Natural killer cell (primary cell): ENCODE results near the gene CACNA1C. TPM values are rescaled to one million over a fixed set of nuclear protein-coding genes. Genes with fewer than 3 reads are reported as not detected.

Source experiments
- ATAC-seq, 3 donors: fragments of 150-1000 bp in 2 of 3; fragments of 200-7000 bp in 1 of 3; cut with Tn5 transposase; 1 replicate in 1 of 3; 2 replicates in 2 of 3; pipeline ENCODE4 v1.10.0; 2021; ENCODE audit warnings: mild to moderate bottlenecking in 2 of 3, moderate library complexity in 2 of 3
- DNase-seq, 2 donors: peaks; one replicate each; pipeline versions ENCODE4 v3.0.0 to v3.0.0-alpha.2; 2013 to 2021; ENCODE audit warnings: mixed read lengths in 1 of 2
- H3K27ac ChIP-seq: one replicate; pipeline ENCODE4 v1.5.1; 2013; ENCODE audit warnings: mild to moderate bottlenecking, low read length
- H3K27me3 ChIP-seq: one replicate; pipeline ENCODE4 v1.6.1; 2013; ENCODE audit warnings: low read length; ENCODE audit not compliant: control insufficient read depth, insufficient read depth
- H3K36me3 ChIP-seq: one replicate; pipeline ENCODE4 v1.6.1; 2013; ENCODE audit warnings: low read length; ENCODE audit not compliant: control insufficient read depth, insufficient read depth
- H3K4me1 ChIP-seq: one replicate; pipeline ENCODE4 v1.6.1; 2013; ENCODE audit warnings: low read length; ENCODE audit not compliant: control insufficient read depth, insufficient read depth
- H3K4me3 ChIP-seq: one replicate; pipeline ENCODE4 v1.5.1; 2013; ENCODE audit warnings: low read length
- H3K9me3 ChIP-seq: one replicate; pipeline ENCODE4 v1.6.1; 2013; ENCODE audit warnings: low read length; ENCODE audit not compliant: control insufficient read depth, insufficient read depth
- H3K27ac Mint-ChIP-seq, 2 donors: one replicate each; pipeline ENCODE4 v1.8.0; 2022; ENCODE audit warnings: mild to moderate bottlenecking in 2 of 2, mixed read lengths in 2 of 2, moderate library complexity in 1 of 2
- H3K27me3 Mint-ChIP-seq, 2 donors: one replicate each; pipeline ENCODE4 v1.8.0; 2022; ENCODE audit warnings: low read depth in 2 of 2, mixed read lengths in 2 of 2
- H3K36me3 Mint-ChIP-seq: one replicate; pipeline ENCODE4 v1.8.0; 2022; ENCODE audit warnings: mixed read lengths
- H3K4me1 Mint-ChIP-seq, 2 donors: one replicate each; pipeline ENCODE4 v1.8.0; 2022; ENCODE audit warnings: mixed read lengths in 2 of 2
- H3K4me3 Mint-ChIP-seq: one replicate; pipeline ENCODE4 v1.8.0; 2022; ENCODE audit warnings: mild to moderate bottlenecking, moderate library complexity, mixed read lengths
- H3K9me3 Mint-ChIP-seq, 2 donors: one replicate each; pipeline ENCODE4 v1.8.0; 2022; ENCODE audit warnings: mixed read lengths in 2 of 2
- WGBS: methylation state at CpG from one replicate; pipeline ENCODE4 v1.1.7; 2013; ENCODE audit warnings: missing lambda C conversion rate; ENCODE audit not compliant: insufficient coverage; 5-methylcytosine and 5-hydroxymethylcytosine counted together
- intact Hi-C: fragments of 100-400 bp; cut with micrococcal nuclease; formaldehyde crosslinking; loops from one replicate; pipeline ENCODE4 v1.14.2; 2022
- total RNA-seq, 4 donors: library from RNA; stranded (reverse); fragments of 120-200 nt in 1 of 4; gene quantifications; one replicate each; pipeline versions ENCODE4 v1.2.3 to v1.2.4, GENCODE V29; 2013 to 2022
- TF ChIP-seq, protein P1 (sequence below): fragments of 200-600 bp; IDR thresholded peaks from one replicate; pipeline ENCODE4 v1.8.0; 2022; ENCODE audit warnings: antibody characterized with exemption

Gene CACNA1C
- total RNA-seq, 3 donors from 2014 or later (not counting 1 experiment from before 2014, with no cell fraction given), result 0.07 to 0.35 (median 0.08) TPM

- Mint-ChIP-seq H3K9me3 (no peaks in the 10 kb centered on the region), H3K4me3 (no peak overlapping the region), H3K4me1 (no peaks in the 10 kb centered on the region), H3K36me3 (no peaks in the 10 kb centered on the region), H3K27ac (no peak overlapping the region), H3K27me3 (peaks cover 2 to 8% of the 10 kb centered on the region in 2 donors)
- no peak for DNase-seq
- Histone ChIP-seq H3K36me3 (no peaks in the 10 kb centered on the region), H3K27ac (no peak overlapping the region), H3K4me1 (no peaks in the 10 kb centered on the region), H3K4me3 (no peak overlapping the region), H3K27me3 (no peaks in the 10 kb centered on the region), H3K9me3 (no peaks in the 10 kb centered on the region)
- intact Hi-C loops, result no loop called here
- ATAC-seq, result no peak
- TF ChIP-seq, protein P1, sequence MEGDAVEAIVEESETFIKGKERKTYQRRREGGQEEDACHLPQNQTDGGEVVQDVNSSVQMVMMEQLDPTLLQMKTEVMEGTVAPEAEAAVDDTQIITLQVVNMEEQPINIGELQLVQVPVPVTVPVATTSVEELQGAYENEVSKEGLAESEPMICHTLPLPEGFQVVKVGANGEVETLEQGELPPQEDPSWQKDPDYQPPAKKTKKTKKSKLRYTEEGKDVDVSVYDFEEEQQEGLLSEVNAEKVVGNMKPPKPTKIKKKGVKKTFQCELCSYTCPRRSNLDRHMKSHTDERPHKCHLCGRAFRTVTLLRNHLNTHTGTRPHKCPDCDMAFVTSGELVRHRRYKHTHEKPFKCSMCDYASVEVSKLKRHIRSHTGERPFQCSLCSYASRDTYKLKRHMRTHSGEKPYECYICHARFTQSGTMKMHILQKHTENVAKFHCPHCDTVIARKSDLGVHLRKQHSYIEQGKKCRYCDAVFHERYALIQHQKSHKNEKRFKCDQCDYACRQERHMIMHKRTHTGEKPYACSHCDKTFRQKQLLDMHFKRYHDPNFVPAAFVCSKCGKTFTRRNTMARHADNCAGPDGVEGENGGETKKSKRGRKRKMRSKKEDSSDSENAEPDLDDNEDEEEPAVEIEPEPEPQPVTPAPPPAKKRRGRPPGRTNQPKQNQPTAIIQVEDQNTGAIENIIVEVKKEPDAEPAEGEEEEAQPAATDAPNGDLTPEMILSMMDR, result no peak
These were observed 27.8 kb downstream of the CACNA1C start for GRCh38 chr12:2080604-2081003.

DNA sequence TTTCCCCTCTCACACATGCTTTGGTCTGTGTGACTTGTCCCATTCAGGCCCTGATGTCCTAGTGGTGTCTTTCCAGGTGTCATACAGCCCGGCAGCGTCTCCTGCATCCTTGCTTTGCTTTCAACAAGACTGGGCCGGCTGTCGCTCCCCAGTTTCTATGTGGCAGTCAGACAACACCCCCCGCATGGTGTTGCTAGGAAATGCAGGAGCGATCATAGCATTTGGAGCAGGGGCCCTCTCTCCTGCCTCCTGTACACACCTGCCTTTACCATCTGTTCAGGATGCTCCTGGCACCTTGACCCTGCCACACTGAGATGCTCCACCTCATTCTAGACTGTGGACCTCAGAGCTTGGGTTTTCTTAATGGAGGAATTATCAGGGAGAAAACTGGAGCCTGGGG is 29.5 kb downstream of the CACNA1C start:
- intact Hi-C loops, result no loop called here
- H3K4me1 ChIP-seq, result no peaks in the 10 kb centered on the region
- no peak overlapping the region for H3K27ac ChIP-seq
- DNase-seq (no peak), ATAC-seq (no peak)
- H3K9me3 Mint-ChIP-seq, result no peaks in the 10 kb centered on the region
- no peak overlapping the region for H3K27ac Mint-ChIP-seq
- H3K36me3 Mint-ChIP-seq, result no peaks in the 10 kb centered on the region
- no peaks in the 10 kb centered on the region for H3K36me3 ChIP-seq
- H3K9me3 ChIP-seq, result no peaks in the 10 kb centered on the region
- H3K4me1 Mint-ChIP-seq, result no peaks in the 10 kb centered on the region
- no peak overlapping the region for H3K4me3 Mint-ChIP-seq
- TF ChIP-seq, protein P1, result no peak
- H3K4me3 ChIP-seq, result no peak overlapping the region
- WGBS, result 92% methylated on average over 6 of the region's 6 CpGs
- H3K27me3 ChIP-seq, result no peaks in the 10 kb centered on the region
- peaks cover 9 to 13% of the 10 kb centered on the region in 2 donors for H3K27me3 Mint-ChIP-seq

GRCh38 chr12:2083008-2083407 is 30.2 kb downstream of the CACNA1C start:
- Mint-ChIP-seq H3K9me3 (no peaks in the 10 kb centered on the region), H3K4me1 (no peaks in the 10 kb centered on the region), H3K27ac (no peak overlapping the region), H3K36me3 (no peaks in the 10 kb centered on the region), H3K27me3 (peaks cover 10 to 15% of the 10 kb centered on the region in 2 donors), H3K4me3 (no peak overlapping the region)
- Histone ChIP-seq H3K27ac (no peak overlapping the region), H3K4me1 (no peaks in the 10 kb centered on the region), H3K9me3 (no peaks in the 10 kb centered on the region), H3K36me3 (no peaks in the 10 kb centered on the region), H3K4me3 (no peak overlapping the region), H3K27me3 (no peaks in the 10 kb centered on the region)
- no peak for ATAC-seq
- intact Hi-C loops, result no loop called here
- DNase-seq, result no peak
- WGBS, result 63% methylated on average over 1 of the region's 1 CpG
- TF ChIP-seq, protein P1, result no peak

GRCh38 chr12:2083561-2083960 is 30.8 kb downstream of the CACNA1C start:
- no peaks in the 10 kb centered on the region for H3K4me1 Mint-ChIP-seq
- Histone ChIP-seq H3K4me1 (no peaks in the 10 kb centered on the region), H3K4me3 (no peak overlapping the region), H3K27ac (no peak overlapping the region), H3K9me3 (no peaks in the 10 kb centered on the region), H3K27me3 (no peaks in the 10 kb centered on the region), H3K36me3 (no peaks in the 10 kb centered on the region)
- ATAC-seq (no peak), DNase-seq (no peak)
- peaks cover 10 to 15% of the 10 kb centered on the region in 2 donors for H3K27me3 Mint-ChIP-seq
- H3K4me3 Mint-ChIP-seq, result no peak overlapping the region
- WGBS, result no CpG with 5 or more reads among the region's 1 CpG
- TF ChIP-seq, protein P1, result no peak
- H3K9me3 Mint-ChIP-seq, result no peaks in the 10 kb centered on the region
- intact Hi-C loops, result no loop called here
- H3K27ac Mint-ChIP-seq, result no peak overlapping the region
- H3K36me3 Mint-ChIP-seq, result no peaks in the 10 kb centered on the region
